Smooth muscle cell of the brain vasculature (primary cell): ENCODE results near the gene PLXNC1.

Experiments
- DNase-seq: peaks from one replicate; pipeline ENCODE4 v3.0.0-alpha.2; 2012; ENCODE audit warnings: low read depth, low spot score

The PLXNC1 gene

GRCh38 chr12:94133964-94134795 lies 14.2 kb upstream of the PLXNC1 start:
- no peak for DNase-seq

GRCh38 chr12:94135896-94136295 lies 12.5 kb upstream of the PLXNC1 start:
- DNase-seq = no peak

DNA sequence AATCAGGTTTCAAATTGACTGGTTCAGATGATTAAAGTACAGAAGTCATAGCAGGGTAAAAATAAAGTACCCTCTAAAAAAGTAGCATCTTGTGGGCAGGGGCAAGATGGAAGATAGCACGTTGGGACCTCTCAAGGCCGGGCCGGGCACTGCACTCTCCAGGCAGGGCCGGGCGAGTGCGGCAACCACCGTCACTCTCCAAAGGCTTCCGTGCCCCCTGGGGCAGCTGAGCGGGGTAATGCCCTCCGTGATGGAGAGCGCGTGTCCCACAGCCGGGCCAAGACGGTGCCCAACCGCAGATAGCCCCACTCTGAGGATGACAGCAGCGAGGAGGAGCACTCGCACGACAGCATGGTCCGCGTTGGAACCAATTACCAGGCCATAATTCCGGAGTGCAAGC lies 8.6 kb upstream of the PLXNC1 start:
- no peak for DNase-seq

DNA sequence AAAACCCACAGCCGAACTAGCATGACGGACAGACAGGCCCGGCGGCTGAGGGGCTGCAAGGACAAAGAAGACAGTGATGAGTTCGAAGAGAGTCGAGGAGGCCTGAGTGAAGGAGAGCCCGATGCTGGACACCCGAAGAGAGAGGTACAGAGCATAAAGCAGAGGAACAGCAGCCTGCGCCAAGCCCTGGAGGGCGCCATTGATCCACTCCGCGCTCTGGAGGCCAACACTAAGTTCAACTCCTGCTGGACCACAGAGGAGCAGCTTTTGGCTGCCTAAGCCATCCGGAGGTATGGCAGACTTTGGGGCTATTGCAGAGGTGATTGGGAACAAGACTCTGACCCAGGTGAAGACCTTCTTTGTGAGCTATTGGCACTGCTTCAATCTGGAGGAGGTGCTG lies 7.8 kb upstream of the PLXNC1 start:
- DNase-seq = no peak

- no peak for DNase-seq
Measured at GRCh38 chr12:94141004-94141764, 7.2 kb upstream of the PLXNC1 start.

DNA sequence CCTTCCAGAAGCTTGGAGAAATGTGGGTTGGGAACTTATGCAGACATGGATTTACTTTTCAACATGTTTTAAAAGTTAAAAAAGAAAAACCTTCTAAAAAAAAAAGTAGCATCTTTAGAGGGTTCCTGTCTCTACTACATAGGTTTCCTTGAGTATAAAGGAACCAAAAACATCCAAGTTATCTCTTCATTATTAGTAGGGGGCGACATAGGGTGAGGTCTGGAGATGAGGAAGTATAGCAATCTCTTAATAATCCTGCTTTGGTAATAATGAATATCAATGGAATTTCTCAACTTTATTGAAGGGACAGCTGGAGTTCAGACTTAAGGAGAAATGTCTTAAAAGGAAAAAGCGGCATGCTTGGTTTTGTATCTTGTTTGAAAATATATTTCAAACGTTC lies 6.5 kb upstream of the PLXNC1 start:
- DNase-seq = no peak

DNA sequence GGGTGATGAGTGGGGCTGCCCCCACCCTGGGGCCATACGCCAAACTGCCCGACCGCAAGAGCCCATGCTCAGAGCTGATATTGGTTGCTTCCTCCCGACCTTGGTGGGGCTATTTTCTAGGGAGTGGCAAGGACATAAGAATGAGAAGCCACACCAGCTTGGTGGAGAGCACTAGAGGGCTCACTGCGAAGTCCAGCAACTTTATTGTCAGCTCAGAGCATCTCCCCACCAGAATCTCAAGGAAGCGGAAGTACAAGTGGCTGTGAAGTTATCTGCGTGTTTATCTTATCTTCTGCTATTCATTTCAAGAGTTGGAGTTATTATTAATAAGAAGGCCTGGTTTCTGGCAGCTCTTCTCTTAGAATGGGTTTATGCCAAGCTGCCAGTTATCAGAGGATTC lies 4.9 kb upstream of the PLXNC1 start:
- no peak for DNase-seq

- no peak for DNase-seq
Measured at GRCh38 chr12:94143951-94144350, 4.4 kb upstream of the PLXNC1 start.

DNA sequence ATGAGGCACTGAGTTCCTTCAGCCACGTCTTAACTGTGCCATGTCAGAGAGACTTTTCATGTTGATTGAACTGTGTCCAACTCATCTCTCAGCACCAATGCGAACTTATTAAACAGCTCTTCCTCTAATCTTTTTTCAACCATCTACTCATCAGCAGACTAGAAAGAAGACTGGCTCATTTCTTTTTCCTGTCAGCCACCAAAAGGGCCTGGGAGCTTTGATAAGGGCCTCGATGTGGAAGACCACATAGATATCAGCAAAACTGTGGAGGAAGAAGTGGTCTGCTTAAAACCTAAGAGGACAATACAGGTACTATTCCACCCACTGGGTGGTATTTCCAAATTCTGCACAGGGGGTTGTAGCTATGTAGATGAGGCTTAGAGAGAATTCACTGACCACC lies 3.6 kb upstream of the PLXNC1 start:
- no peak for DNase-seq

GRCh38 chr12:94145191-94145983 lies 3.0 kb upstream of the PLXNC1 start:
- DNase-seq = peak; percentile 37

GRCh38 chr12:94146166-94146936 lies 2.0 kb upstream of the PLXNC1 start:
- no peak for DNase-seq

DNA sequence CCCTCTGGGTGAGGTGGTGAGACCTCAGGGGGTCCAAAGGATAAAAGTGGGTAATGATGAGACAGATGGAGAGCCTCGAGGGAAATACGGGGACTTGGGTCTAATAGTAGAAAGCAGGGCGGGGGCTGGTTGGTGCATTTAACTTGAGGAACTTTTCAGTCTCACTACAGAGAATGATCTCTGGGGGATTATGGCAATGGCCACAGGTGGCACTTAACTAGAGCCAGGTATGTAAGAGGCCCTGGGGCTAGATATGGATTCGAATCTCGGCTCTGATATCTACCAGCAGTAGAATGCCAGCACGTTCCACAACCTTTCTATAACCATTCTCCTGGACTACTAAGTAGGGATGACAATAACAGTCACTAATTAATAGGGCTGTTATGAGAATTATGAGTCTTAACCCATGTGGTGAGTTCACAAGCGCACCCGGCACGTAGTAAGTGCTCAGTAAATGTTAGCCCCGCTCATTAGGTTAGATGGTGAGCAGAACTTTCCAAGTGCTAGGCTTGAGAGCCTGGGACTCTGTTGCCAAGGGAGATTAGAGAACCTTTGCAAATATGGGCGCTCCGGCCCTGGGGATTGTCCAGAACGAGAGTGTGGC lies 888 bp upstream of the PLXNC1 start:
- no peak for DNase-seq

DNA sequence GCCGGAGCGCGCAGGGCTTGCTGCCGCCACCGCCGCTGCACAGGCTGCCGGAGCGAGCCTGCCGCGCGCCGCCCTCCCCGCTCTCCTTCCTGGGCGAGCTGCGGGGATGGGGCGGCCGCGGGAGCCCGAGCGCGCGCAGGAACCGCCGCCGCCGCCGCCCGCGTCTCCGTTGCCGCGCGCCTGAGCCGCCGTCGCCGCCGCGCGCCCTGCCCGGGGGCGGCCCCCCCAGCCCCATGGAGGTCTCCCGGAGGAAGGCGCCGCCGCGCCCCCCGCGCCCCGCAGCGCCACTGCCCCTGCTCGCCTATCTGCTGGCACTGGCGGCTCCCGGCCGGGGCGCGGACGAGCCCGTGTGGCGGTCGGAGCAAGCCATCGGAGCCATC lies 352 bp downstream of the PLXNC1 start:
- DNase-seq = no peak

DNA sequence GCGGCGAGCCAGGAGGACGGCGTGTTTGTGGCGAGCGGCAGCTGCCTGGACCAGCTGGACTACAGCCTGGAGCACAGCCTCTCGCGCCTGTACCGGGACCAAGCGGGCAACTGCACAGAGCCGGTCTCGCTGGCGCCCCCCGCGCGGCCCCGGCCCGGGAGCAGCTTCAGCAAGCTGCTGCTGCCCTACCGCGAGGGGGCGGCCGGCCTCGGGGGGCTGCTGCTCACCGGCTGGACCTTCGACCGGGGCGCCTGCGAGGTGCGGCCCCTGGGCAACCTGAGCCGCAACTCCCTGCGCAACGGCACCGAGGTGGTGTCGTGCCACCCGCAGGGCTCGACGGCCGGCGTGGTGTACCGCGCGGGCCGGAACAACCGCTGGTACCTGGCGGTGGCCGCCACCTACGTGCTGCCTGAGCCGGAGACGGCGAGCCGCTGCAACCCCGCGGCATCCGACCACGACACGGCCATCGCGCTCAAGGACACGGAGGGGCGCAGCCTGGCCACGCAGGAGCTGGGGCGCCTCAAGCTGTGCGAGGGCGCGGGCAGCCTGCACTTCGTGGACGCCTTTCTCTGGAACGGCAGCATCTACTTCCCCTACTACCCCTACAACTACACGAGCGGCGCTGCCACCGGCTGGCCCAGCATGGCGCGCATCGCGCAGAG lies 873 bp downstream of the PLXNC1 start:
- DNase-seq = no peak

GRCh38 chr12:94149781-94150239 lies 1.4 kb downstream of the PLXNC1 start:
- DNase-seq = no peak

GRCh38 chr12:94150240-94151121 lies 2.1 kb downstream of the PLXNC1 start:
- DNase-seq = no peak

DNA sequence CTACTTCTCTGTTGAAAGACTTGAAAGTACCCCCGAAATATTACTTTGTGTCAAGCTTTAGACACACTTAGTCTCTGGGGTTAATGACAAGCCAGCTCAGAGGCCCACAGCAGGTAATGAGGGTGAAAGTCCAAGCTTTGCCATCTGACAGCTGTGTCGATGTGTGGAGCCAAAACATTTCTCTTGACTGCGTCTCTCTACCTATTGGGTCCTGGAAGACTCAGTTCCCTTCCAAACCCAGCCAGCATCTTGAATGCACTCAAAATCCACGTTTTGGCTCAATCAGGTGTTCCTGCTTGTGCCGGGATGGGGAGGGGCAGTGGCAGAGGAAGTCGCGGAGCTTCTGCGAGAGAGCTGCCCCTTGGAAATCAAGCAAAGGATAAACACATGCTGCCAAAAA lies 3.2 kb downstream of the PLXNC1 start:
- no peak for DNase-seq

GRCh38 chr12:94152292-94153078 lies 4.1 kb downstream of the PLXNC1 start:
- DNase-seq = no peak

DNA sequence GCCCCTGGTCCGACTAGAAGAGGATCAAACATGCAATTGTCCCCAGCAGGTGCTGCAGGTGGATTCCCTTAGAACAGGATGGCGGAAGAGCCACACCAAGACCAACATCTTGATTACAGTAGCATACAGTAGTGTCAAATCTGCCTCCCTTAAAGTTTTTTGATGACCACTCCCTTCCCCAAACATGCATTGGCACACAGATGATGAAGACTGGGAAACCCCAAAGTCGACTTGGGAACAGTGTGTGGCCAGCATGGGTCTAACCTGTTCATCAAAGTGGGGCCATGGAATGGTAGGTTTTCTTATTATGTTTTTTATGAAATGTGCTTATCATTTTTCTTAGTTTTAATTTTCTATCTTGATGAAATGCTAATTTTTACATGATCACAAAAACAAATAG lies 8.8 kb downstream of the PLXNC1 start:
- no peak for DNase-seq
